OCI-LY1 (cell line): ENCODE results near the gene MACROD2.

ENCODE experiments used
- H2AFZ ChIP-seq: fragments of 200-600 bp; sonication (generic), shearing (Covaris generic); 2 replicates; pipeline ENCODE4 v1.6.0; 2014; ENCODE audit warnings: antibody characterized with exemption, mild to moderate bottlenecking, low read length
- H3F3A ChIP-seq: fragments of 200-600 bp; sonication (generic), shearing (Covaris generic); 2 replicates; pipeline ENCODE4 v1.6.0; 2014; ENCODE audit warnings: mild to moderate bottlenecking, antibody characterized with exemption, low read length, moderate library complexity; ENCODE audit not compliant: insufficient read depth
- H3K27ac ChIP-seq: fragments of 200-600 bp; sonication (generic); 2 replicates; pipeline ENCODE4 v1.5.1; 2014; ENCODE audit warnings: low read length, mixed run types, mild to moderate bottlenecking, low read depth; ENCODE audit not compliant: poor library complexity, severe bottlenecking
- H3K27me3 ChIP-seq: fragments of 200-600 bp; sonication (generic); 2 replicates; pipeline ENCODE4 v1.6.0; 2014; ENCODE audit warnings: antibody characterized with exemption, mild to moderate bottlenecking, low read length, moderate library complexity; ENCODE audit not compliant: insufficient read depth
- H3K36me3 ChIP-seq: fragments of 200-600 bp; sonication (generic); 2 replicates; pipeline ENCODE4 v1.6.1; 2014; ENCODE audit warnings: mild to moderate bottlenecking, antibody characterized with exemption, low read length, moderate library complexity, mixed read lengths; ENCODE audit not compliant: insufficient read depth
- H3K4me1 ChIP-seq: fragments of 200-600 bp; sonication (generic); 2 replicates; pipeline ENCODE4 v1.5.1; 2014; ENCODE audit warnings: mild to moderate bottlenecking, low read length, moderate library complexity; ENCODE audit not compliant: insufficient read depth, severe bottlenecking
- H3K4me2 ChIP-seq: fragments of 200-600 bp; sonication (generic), shearing (Covaris generic); 2 replicates; pipeline ENCODE4 v1.6.1; 2014; ENCODE audit warnings: low read length
- H3K4me3 ChIP-seq: fragments of 200-600 bp; sonication (generic); 2 replicates; pipeline ENCODE4 v1.5.1; 2014; ENCODE audit warnings: low read length, low read depth, mild to moderate bottlenecking, mixed read lengths; ENCODE audit not compliant: poor library complexity, severe bottlenecking
- H3K79me2 ChIP-seq: fragments of 200-600 bp; shearing (Covaris generic); 2 replicates; pipeline ENCODE4 v1.6.1; 2016; ENCODE audit warnings: mixed run types, low read length, mixed read lengths; ENCODE audit not compliant: insufficient read depth
- H3K9ac ChIP-seq: fragments of 200-600 bp; sonication (generic), shearing (Covaris generic); 2 replicates; pipeline ENCODE4 v1.6.1; 2014; ENCODE audit warnings: mild to moderate bottlenecking, low read length, mixed read lengths
- H3K9me2 ChIP-seq: fragments of 200-600 bp; sonication (generic), shearing (Covaris generic); 2 replicates; pipeline ENCODE4 v1.6.1; 2014; ENCODE audit warnings: low read depth, mild to moderate bottlenecking, low read length, mixed read lengths
- H3K9me3 ChIP-seq: fragments of 200-600 bp; shearing (Covaris generic); 2 replicates; pipeline ENCODE4 v1.6.1; 2014; ENCODE audit warnings: low read length, mixed read lengths
- H4K20me1 ChIP-seq: fragments of 200-600 bp; sonication (generic), shearing (Covaris generic); 2 replicates; pipeline ENCODE4 v1.6.0; 2016; ENCODE audit warnings: mild to moderate bottlenecking, low read length; ENCODE audit not compliant: insufficient read depth
- CTCF ChIP-seq: fragments of 200-600 bp; sonication (generic), shearing (Covaris generic); IDR thresholded peaks from 2 replicates; pipeline ENCODE4 v1.5.1; 2017; ENCODE audit warnings: mild to moderate bottlenecking, antibody characterized with exemption, low read length, moderate library complexity, mixed read lengths
- EZH2 ChIP-seq: fragments of 200-600 bp; sonication (generic), shearing (Covaris generic); IDR thresholded peaks from 2 replicates; pipeline ENCODE4 v1.8.0; 2017; ENCODE audit warnings: borderline replicate concordance, mixed run types, mild to moderate bottlenecking, antibody characterized with exemption, low read length, moderate library complexity, mixed read lengths

Gene MACROD2

GRCh38 chr20:14800707-14801425 lies 805.5 kb downstream of the MACROD2 start:
- H3K9ac ChIP-seq = no peak overlapping the region
- no peaks in the 10 kb centered on the region for H3F3A ChIP-seq
- no peak overlapping the region for H3K4me2 ChIP-seq
- H3K79me2 ChIP-seq = no peaks in the 10 kb centered on the region
- H2AFZ ChIP-seq = no peak overlapping the region
- H4K20me1 ChIP-seq = no peaks in the 10 kb centered on the region
- H3K4me3 ChIP-seq = no peak overlapping the region
- no peak overlapping the region for H3K27ac ChIP-seq
- H3K27me3 ChIP-seq = no peaks in the 10 kb centered on the region
- no peak for TF ChIP-seq CTCF
- no peaks in the 10 kb centered on the region for H3K9me3 ChIP-seq
- no peaks in the 10 kb centered on the region for H3K4me1 ChIP-seq
- no peaks in the 10 kb centered on the region for H3K36me3 ChIP-seq
- H3K9me2 ChIP-seq = no peaks in the 10 kb centered on the region

GRCh38 chr20:14801591-14802325 lies 806.4 kb downstream of the MACROD2 start:
- Histone ChIP-seq H3K4me3 (no peak overlapping the region), H3K4me1 (no peaks in the 10 kb centered on the region), H2AFZ (no peak overlapping the region), H3K4me2 (no peak overlapping the region), H3F3A (no peaks in the 10 kb centered on the region), H4K20me1 (no peaks in the 10 kb centered on the region), H3K9ac (no peak overlapping the region), H3K79me2 (no peaks in the 10 kb centered on the region), H3K9me3 (no peaks in the 10 kb centered on the region), H3K27me3 (no peaks in the 10 kb centered on the region), H3K9me2 (no peaks in the 10 kb centered on the region), H3K36me3 (no peaks in the 10 kb centered on the region), H3K27ac (no peak overlapping the region)
- TF ChIP-seq CTCF = no peak
- TF ChIP-seq EZH2 = no peak

DNA sequence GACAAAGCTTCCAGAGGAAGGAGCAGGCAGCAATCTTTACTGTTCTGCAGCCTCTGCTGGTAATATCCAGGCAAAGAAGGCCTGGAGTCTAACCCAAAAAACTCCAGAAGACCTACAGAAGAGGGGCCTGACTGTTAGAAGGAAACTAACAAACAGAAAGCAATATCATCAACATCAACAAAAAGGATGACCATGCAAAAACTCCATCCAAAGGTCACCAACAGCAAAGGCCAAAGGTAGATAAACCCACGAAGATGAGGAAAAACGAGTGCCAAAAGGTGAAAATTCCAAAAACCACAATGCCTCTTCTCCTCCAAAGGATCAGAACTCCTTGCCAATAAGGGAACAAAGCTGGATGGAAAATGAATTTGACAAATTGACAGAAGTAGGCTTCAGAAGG lies 811.9 kb downstream of the MACROD2 start:
- no peak overlapping the region for H3K9ac ChIP-seq
- no peaks in the 10 kb centered on the region for H3F3A ChIP-seq
- no peaks in the 10 kb centered on the region for H3K4me1 ChIP-seq
- no peak overlapping the region for H3K4me2 ChIP-seq
- H3K27ac ChIP-seq = no peak overlapping the region
- no peak overlapping the region for H2AFZ ChIP-seq
- no peaks in the 10 kb centered on the region for H3K27me3 ChIP-seq
- no peaks in the 10 kb centered on the region for H3K9me2 ChIP-seq
- no peaks in the 10 kb centered on the region for H3K79me2 ChIP-seq
- H4K20me1 ChIP-seq = no peaks in the 10 kb centered on the region
- H3K9me3 ChIP-seq = no peaks in the 10 kb centered on the region
- TF ChIP-seq CTCF = no peak
- no peak for TF ChIP-seq EZH2
- no peak overlapping the region for H3K4me3 ChIP-seq
- H3K36me3 ChIP-seq = no peaks in the 10 kb centered on the region
